ENCODE measurements around the gene GPR27. TPM values are rescaled to one million over a fixed set of nuclear protein-coding genes. Genes with fewer than 3 reads are reported as not detected.

Gene GPR27
- total and polyA plus RNA-seq, 4 donors, result 0.09 to 0.65 (median 0.17) TPM; not detected in 1

- TF ChIP-seq CTCF (IDR thresholded peaks at IDR 0.05; ENCODE audit: low read depth, low read length, missing input control) (no peak), RXRA (IDR thresholded peaks at IDR 0.05) (no peak), ATF3 (IDR thresholded peaks at IDR 0.05) (no peak), FOXA1 (IDR thresholded peaks at IDR 0.05) (no peak), GABPA (IDR thresholded peaks at IDR 0.05 in 1 of 2, conservative IDR thresholded peaks at IDR 0.05 in 1 of 2) (no peak), RAD21 (IDR thresholded peaks at IDR 0.05) (no peak), SP1 (IDR thresholded peaks at IDR 0.05) (no peak), TAF1 (conservative IDR thresholded peaks at IDR 0.05) (no peak), NR2F2 (IDR thresholded peaks at IDR 0.05) (no peak), EGR1 (IDR thresholded peaks at IDR 0.05; ENCODE audit: low read depth in 2 of 2) (no peak), MAX (IDR thresholded peaks at IDR 0.05) (no peak)
These were observed 36.3 kb downstream of the GPR27 start (continued) for GRCh38 chr3:71789922-71790321.

- no peaks in the 10 kb centered on the region for H3K4me1 ChIP-seq (ENCODE audit: control insufficient read depth in 4 of 4, insufficient read depth in 4 of 4, low read length in 3 of 4)
- 69% methylated on average over 1 of the region's 1 CpG for WGBS
- no peak overlapping the region for H3K9ac ChIP-seq (ENCODE audit: low read depth in 1 of 2, low read length in 2 of 2)
- H3K27me3 ChIP-seq (ENCODE audit: control insufficient read depth in 4 of 4, insufficient read depth in 4 of 4, low read length in 3 of 4), result peaks cover 0 to 5% (median 0%) of the 10 kb centered on the region in 4 donors
- DNase-seq (ENCODE audit: low spot score), result no peak
- no peak overlapping the region for H3K27ac ChIP-seq (ENCODE audit: low read depth in 1 of 2, low read length in 2 of 2)
- no peak for TF ChIP-seq RXRA (IDR thresholded peaks at IDR 0.05)
- TF ChIP-seq YY1 (IDR thresholded peaks at IDR 0.05), result no peak
- TF ChIP-seq FOXA1 (IDR thresholded peaks at IDR 0.05), result no peak
- TF ChIP-seq RAD21 (IDR thresholded peaks at IDR 0.05), result no peak
- TF ChIP-seq HNF4G (IDR thresholded peaks at IDR 0.05), result no peak
- TF ChIP-seq EGR1 (IDR thresholded peaks at IDR 0.05; ENCODE audit: low read depth in 2 of 2), result no peak
- TF ChIP-seq NR2F2 (IDR thresholded peaks at IDR 0.05), result no peak
- no peak for TF ChIP-seq REST (IDR thresholded peaks at IDR 0.05)
- no peak for TF ChIP-seq FOXA2 (IDR thresholded peaks at IDR 0.05)
- TF ChIP-seq SP1 (IDR thresholded peaks at IDR 0.05), result no peak
- no peaks in the 10 kb centered on the region for H3K36me3 ChIP-seq (ENCODE audit: control insufficient read depth in 4 of 4, insufficient read depth in 3 of 4, low read depth in 1 of 4, low read length in 3 of 4)
- H3K9me3 ChIP-seq (ENCODE audit: control insufficient read depth in 4 of 4, low read length in 3 of 4), result no peaks in the 10 kb centered on the region
- no peak overlapping the region for H3K4me3 ChIP-seq (ENCODE audit: low read depth in 1 of 3, low read length in 3 of 3)
These were observed 38.0 kb downstream of the GPR27 start for GRCh38 chr3:71791634-71792033.

- DNase-seq (ENCODE audit: low spot score), result no peak
- 77% methylated on average over 3 of the region's 3 CpGs for WGBS
- Histone ChIP-seq H3K4me1 (ENCODE audit: control insufficient read depth in 4 of 4, insufficient read depth in 4 of 4, low read length in 3 of 4) (no peaks in the 10 kb centered on the region), H3K9me3 (ENCODE audit: control insufficient read depth in 4 of 4, low read length in 3 of 4) (no peaks in the 10 kb centered on the region), H3K9ac (ENCODE audit: low read depth in 1 of 2, low read length in 2 of 2) (no peak overlapping the region), H3K27me3 (ENCODE audit: control insufficient read depth in 4 of 4, insufficient read depth in 4 of 4, low read length in 3 of 4) (peaks cover 0 to 4% (median 0%) of the 10 kb centered on the region in 4 donors), H3K27ac (ENCODE audit: low read depth in 1 of 2, low read length in 2 of 2) (no peak overlapping the region), H3K36me3 (ENCODE audit: control insufficient read depth in 4 of 4, insufficient read depth in 3 of 4, low read depth in 1 of 4, low read length in 3 of 4) (no peaks in the 10 kb centered on the region), H3K4me3 (ENCODE audit: low read depth in 1 of 3, low read length in 3 of 3) (no peak overlapping the region)
- TF ChIP-seq RAD21 (IDR thresholded peaks at IDR 0.05) (no peak), REST (IDR thresholded peaks at IDR 0.05) (no peak), TAF1 (conservative IDR thresholded peaks at IDR 0.05) (no peak), MAX (IDR thresholded peaks at IDR 0.05) (no peak), YY1 (IDR thresholded peaks at IDR 0.05) (no peak)
These were observed 42.6 kb downstream of the GPR27 start for GRCh38 chr3:71796290-71796689.

All from liver (tissue), 9 donors.